IPS-15b (cell line): ENCODE results near the gene ADD1.

Experiments used
- H3K27me3 ChIP-seq: one replicate; pipeline ENCODE4 v1.6.1; 2013; ENCODE audit warnings: low read length; ENCODE audit not compliant: control insufficient read depth, insufficient read depth
- H3K36me3 ChIP-seq: one replicate; pipeline ENCODE4 v1.6.1; 2013; ENCODE audit warnings: low read length; ENCODE audit not compliant: control insufficient read depth, insufficient read depth
- H3K4me1 ChIP-seq: one replicate; pipeline ENCODE4 v1.6.1; 2013; ENCODE audit warnings: mild to moderate bottlenecking, low read length; ENCODE audit not compliant: control insufficient read depth, insufficient read depth
- H3K4me3 ChIP-seq: one replicate; pipeline ENCODE4 v1.5.1; 2013; ENCODE audit warnings: low read depth, low read length
- H3K9ac ChIP-seq: one replicate; pipeline ENCODE4 v1.6.1; 2013; ENCODE audit warnings: low read depth, mild to moderate bottlenecking, low read length
- H3K9me3 ChIP-seq: one replicate; pipeline ENCODE4 v1.6.1; 2013; ENCODE audit warnings: mild to moderate bottlenecking, low read length; ENCODE audit not compliant: control insufficient read depth, insufficient read depth

ADD1 gene

DNA sequence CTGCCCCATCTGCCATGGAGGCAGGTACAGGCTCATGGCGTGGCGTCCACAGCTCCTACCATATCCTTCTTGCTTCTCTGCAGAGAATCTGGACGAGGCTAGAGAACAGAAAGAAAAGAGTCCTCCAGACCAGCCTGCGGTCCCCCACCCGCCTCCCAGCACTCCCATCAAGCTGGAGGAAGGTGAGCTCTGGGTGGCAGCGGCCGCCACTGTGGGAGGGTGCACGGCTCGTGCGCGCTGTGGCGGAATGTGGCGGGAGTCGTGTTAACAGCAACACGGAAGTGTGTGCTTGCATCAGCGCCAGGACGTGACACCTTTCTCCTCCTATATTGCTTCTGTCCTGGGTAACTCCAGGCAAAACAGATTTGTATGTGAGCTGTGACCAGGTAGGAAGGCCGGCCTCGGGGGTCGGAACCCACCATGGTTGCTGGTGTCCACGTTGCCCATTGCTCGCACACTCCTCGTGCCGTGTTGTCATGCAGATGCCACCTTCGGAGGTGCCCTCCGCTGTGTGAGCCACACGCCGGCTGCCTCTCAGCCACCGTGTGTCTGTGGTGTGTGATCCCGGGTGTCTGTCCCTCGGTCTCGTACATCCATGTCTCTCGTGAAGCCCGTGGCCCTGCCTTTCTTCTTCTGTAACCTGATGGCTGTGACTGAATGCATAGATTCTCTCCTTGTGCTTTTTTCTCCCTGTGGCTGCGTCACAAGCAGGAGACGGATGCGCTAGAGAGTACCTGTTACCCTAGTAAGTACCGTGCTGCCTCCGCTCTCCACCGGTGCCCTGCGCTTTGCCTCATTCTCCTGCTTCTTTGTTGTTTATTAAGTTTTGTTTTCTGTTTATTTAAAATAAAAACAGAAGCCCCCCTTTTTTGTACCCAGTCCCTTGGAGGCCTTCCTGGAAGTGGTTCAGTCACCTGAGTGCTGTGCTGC, 82.6 kb downstream of the ADD1 start:
- Histone ChIP-seq H3K4me3 (no peak overlapping the region), H3K27me3 (no peaks in the 10 kb centered on the region), H3K9ac (no peak overlapping the region), H3K4me1 (peaks cover 6% of the 10 kb centered on the region), H3K9me3 (no peaks in the 10 kb centered on the region), H3K36me3 (peaks cover 26% of the 10 kb centered on the region)

DNA sequence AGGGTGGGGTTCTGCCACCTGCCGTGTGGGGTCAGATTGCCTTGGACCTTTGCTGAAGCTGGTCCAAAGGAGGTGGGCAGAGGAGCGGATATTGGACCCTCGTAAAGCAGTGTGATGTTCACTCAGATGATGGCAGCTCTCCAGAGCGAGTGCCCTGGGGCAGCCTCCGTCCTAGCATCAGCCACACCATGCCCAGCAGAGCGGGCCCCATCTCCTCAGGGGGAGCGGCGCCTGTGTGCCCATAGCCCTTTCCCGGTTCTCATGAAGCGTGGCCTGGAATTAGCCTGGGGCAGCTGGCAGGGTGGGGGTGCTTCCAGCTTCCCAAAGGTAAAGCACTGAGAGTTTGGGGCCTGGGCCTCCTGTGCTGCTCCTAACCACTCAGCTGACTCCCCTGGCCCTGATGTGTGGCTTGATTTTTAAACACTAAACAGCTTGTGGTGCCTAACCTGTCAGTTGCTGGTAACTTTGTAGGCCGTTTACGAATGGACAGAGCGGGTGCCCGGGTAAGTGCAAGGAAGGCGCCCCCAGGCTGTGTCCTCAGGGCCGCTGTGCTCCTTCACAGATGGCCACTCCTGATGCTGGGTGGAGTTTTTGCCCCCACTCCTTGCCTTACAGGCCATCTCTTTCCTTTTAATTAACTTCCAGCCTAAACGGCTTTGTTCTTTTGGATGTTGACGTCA, 83.5 kb downstream of the ADD1 start:
- Histone ChIP-seq H3K4me1 (peaks cover 5% of the 10 kb centered on the region), H3K27me3 (no peaks in the 10 kb centered on the region), H3K4me3 (no peak overlapping the region), H3K9ac (no peak overlapping the region), H3K36me3 (peaks cover 36% of the 10 kb centered on the region), H3K9me3 (no peaks in the 10 kb centered on the region)

DNA sequence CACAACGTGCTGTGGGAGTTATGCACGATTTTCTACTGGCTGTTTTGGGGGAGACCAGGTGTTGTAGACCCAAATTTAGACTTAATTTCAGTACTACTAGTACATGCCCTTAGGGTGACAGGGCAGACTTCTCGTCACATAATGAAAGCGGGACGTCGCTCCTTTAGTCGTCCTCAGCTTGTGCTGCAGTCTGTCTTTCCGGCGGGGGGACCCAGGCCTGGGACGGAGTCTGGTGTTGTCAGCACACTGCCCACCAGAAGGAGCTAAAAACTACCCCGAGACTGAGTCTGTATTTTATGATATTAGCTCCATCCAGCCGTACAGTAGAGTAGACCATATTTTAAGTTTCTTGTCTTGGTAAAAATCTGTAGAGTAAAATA, 84.0 kb downstream of the ADD1 start:
- H3K4me1 ChIP-seq: no peaks in the 10 kb centered on the region
- H3K36me3 ChIP-seq: peaks cover 36% of the 10 kb centered on the region
- H3K9me3 ChIP-seq: no peaks in the 10 kb centered on the region

DNA sequence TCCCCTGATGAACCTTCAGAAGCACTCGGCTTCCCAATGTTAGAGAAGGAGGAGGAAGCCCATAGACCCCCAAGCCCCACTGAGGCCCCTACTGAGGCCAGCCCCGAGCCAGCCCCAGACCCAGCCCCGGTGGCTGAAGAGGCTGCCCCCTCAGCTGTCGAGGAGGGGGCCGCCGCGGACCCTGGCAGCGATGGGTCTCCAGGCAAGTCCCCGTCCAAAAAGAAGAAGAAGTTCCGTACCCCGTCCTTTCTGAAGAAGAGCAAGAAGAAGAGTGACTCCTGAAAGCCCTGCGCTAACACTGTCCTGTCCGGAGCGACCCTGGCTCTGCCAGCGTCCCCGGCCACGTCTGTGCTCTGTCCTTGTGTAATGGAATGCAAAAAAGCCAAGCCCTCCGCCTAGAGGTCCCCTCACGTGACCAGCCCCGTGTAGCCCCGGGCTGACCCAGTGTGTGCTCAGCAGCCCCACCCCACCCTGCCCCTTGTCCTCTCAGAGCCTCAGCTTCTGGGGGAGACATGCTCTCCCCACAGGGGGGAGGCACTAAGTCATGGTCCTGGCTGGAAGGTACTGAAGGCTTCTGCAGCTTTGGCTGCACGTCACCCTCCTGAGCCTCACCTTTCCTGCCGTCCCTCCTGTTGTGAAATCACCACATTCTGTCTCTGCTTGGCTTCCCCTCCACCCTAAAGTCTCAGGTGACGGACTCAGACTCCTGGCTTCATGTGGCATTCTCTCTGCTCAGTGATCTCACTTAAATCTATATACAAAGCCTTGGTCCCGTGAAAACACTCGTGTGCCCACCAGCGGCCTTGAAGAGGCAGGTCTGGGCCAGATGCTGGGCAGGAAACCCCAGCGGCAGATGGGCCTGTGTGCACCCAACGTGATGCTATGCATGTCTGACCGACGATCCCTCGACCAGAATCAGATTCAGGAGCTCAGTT, 84.9 kb downstream of the ADD1 start:
- Histone ChIP-seq H3K36me3 (peaks cover 41% of the 10 kb centered on the region), H3K4me1 (no peaks in the 10 kb centered on the region), H3K9ac (no peak overlapping the region)

More for the DNA sequence above, 84.0 kb downstream of the ADD1 start:
- H3K4me3 ChIP-seq: no peak overlapping the region
- H3K27me3 ChIP-seq: no peaks in the 10 kb centered on the region
- no peak overlapping the region for H3K9ac ChIP-seq

DNA sequence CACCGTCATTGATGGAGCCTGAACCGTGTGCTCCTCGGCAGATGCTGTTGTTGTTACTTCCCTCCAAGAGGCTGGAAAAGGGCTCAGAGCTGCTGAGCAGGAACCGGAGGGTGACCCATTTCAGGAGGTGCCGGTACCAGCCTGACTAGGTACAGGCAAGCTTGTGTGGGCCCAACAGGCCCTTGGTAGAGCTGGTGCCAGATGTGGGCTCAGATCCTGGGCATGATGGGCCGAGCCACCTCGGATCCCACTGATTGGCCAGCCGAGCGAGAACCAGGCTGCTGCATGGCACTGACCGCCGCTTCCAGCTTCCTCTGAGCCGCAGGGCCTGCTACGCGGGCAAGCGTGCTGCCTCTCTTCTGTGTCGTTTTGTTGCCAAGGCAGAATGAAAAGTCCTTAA, 85.8 kb downstream of the ADD1 start:
- H3K27me3 ChIP-seq: no peaks in the 10 kb centered on the region
- no peaks in the 10 kb centered on the region for H3K9me3 ChIP-seq
- no peaks in the 10 kb centered on the region for H3K4me1 ChIP-seq
- H3K36me3 ChIP-seq: peaks cover 41% of the 10 kb centered on the region
- H3K4me3 ChIP-seq: no peak overlapping the region
- no peak overlapping the region for H3K9ac ChIP-seq

More for the DNA sequence above, 84.9 kb downstream of the ADD1 start:
- Histone ChIP-seq H3K27me3 (no peaks in the 10 kb centered on the region), H3K4me3 (no peak overlapping the region), H3K9me3 (no peaks in the 10 kb centered on the region)

DNA sequence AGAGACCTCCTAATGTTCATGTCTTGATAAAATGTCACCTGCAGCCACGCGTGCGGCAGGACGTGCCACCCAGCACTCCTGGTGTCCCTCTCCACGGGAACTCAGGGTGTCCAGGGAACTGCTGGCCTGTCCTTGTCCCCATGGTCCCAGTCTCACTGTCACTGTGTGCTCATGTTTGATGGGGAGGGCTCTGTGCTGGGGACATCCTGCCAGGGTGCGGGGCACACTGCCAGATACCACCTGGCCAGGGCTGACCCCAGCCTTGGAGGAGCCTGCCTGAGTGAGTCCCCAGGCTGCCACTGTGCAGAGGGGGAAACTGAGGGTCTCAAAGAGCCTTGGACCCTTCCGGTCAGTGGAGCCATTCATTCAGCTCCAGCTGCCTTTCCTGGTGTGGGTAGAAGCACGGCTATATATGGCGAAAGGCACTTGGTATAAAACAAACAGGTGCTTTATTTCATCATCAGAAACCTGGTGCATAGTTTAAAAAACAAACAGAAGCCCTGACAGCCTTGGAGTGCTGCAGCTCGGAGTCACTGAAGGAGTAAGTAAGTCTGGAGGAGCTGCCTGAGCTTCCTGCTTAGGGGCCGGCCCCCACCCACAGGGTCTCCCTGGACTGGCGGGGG, 86.6 kb downstream of the ADD1 start:
- Histone ChIP-seq H3K36me3 (peaks cover 41% of the 10 kb centered on the region), H3K9ac (no peak overlapping the region), H3K4me1 (no peaks in the 10 kb centered on the region), H3K9me3 (no peaks in the 10 kb centered on the region), H3K4me3 (no peak overlapping the region), H3K27me3 (no peaks in the 10 kb centered on the region)

DNA sequence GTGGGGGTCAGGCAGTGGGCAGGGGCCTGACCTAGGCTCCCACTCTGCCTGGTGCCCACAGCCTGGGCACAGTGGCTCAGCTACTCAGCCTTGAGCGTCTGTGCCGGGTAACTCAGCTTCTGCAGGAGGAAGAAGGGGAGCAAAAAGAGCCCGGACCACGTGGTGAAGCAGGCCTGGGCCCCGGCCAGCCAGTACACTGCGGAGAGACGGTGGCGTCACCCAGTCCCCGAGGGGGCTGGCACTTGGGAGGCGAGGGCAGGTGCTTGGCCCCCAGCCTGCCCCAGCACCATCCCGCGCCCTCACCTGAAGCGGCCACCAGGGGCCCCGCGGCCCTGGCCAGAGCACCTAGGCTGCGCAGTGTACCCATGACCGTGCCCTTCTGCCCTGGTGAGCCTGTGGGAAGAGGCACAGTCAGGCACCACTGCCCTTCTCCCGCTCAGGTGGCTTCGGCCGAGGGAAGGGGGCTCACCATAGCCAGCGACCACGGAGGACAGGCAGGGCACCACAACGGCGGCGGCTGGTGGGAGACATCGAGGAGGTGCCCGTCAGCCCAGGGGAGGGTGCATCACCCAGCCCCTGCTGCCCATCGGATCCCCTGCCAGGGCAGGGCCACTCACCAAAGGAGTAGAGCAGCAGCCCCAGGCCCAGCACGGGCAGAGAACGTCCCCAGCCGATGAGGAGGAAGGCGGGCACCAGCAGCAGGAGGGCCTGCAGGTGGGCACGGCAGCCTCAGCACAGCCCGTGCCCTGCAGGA, 87.3 kb downstream of the ADD1 start:
- Histone ChIP-seq H3K27me3 (no peaks in the 10 kb centered on the region), H3K9ac (no peak overlapping the region), H3K36me3 (peaks cover 41% of the 10 kb centered on the region), H3K9me3 (no peaks in the 10 kb centered on the region), H3K4me3 (no peak overlapping the region), H3K4me1 (peaks cover 4% of the 10 kb centered on the region)

DNA sequence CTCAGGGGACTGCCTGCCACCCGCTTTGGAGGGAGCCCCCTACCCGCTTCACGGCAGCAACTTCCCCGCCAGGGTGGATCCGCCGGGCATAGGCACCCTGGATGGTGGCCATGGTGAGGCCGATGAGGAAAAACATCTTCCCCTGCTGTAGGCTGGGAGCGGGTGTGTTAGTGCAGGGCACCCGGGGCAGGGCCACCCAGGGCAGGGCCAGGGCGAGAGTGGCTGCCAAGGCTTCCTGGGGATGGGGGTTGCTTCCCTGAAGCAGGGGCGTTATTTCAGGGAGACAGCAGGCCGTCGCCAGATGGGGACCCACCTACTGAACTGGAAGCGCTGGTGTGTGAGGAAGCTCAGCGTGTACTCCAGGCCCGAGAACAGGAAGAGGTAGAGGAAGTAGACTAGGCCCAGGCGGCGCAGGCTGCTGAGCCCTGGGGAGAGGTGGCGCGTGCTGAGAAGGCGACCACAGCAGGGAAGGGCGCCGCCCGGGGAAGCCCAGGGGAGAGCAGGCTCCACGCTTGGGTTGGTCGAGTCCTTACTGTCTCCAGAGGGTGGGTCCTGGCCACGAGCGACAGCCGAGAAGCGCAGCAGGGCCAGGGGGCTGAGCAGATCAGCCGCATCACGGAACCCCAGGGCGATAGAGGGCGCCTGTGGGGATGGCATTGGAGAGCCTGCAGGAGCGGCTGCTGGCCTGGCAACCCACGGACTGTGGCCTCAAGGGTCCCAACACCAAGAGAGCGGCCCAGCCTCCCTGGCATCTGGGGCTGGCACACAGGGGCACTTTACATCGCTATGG, 88.1 kb downstream of the ADD1 start:
- no peak overlapping the region for H3K4me3 ChIP-seq
- no peak overlapping the region for H3K9ac ChIP-seq
- no peaks in the 10 kb centered on the region for H3K27me3 ChIP-seq
- peaks cover 4% of the 10 kb centered on the region for H3K4me1 ChIP-seq
- peaks cover 39% of the 10 kb centered on the region for H3K36me3 ChIP-seq
- H3K9me3 ChIP-seq: no peaks in the 10 kb centered on the region

DNA sequence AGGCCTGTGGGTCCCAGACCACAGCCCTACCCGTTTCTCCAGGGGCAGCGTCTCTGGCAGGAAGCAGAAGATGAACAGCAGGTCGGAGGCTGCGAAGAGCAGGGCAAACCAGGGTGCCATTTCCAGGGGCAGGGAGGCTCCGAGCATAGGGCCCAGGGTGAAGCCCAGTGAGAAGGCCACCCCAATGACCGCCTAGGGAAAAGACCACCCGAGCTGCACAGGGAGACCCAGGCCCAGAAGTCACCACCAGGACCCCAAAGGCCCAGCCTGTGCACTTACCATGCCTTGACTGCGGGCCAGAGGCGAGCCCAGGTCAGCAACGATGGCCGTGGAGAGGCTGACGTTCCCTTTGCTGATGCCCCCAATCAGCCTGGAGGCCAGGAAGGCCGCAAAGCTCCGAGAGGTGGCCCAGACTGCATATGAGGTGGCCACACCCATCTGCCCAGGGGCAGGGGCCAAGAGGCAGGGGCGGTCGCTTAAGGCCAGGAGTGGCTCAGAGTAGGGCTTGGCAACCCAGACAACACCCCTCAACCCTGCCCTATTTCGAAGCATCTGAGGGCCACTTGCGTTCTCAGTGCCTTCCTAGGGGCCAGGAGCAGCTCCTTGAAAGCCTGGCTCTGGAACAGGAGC, 88.8 kb downstream of the ADD1 start:
- no peak overlapping the region for H3K4me3 ChIP-seq
- peaks cover 36% of the 10 kb centered on the region for H3K36me3 ChIP-seq
- no peaks in the 10 kb centered on the region for H3K27me3 ChIP-seq
- no peak overlapping the region for H3K9ac ChIP-seq
- peaks cover 8% of the 10 kb centered on the region for H3K4me1 ChIP-seq
- H3K9me3 ChIP-seq: no peaks in the 10 kb centered on the region
